Ammon's horn (tissue), 1 donor: ENCODE results near the gene BGLAP.

Experiments used
- DNase-seq: peaks from one replicate; pipeline ENCODE4 v3.0.0-alpha.2; 2016; ENCODE audit warnings: low spot score

Gene BGLAP

GRCh38 chr1:156226782-156227181 is 15.2 kb upstream of the BGLAP start:
- no peak for DNase-seq

GRCh38 chr1:156228501-156228900 is 13.5 kb upstream of the BGLAP start:
- DNase-seq = peak; percentile 49

GRCh38 chr1:156229809-156230472 is 12.0 kb upstream of the BGLAP start:
- no peak for DNase-seq

- no peak for DNase-seq
Observed at GRCh38 chr1:156230473-156230837, 11.5 kb upstream of the BGLAP start.

GRCh38 chr1:156232201-156232894 is 9.6 kb upstream of the BGLAP start:
- no peak for DNase-seq

- DNase-seq = no peak
Observed at GRCh38 chr1:156233426-156234127, 8.4 kb upstream of the BGLAP start.

GRCh38 chr1:156236164-156236563 is 5.8 kb upstream of the BGLAP start:
- no peak for DNase-seq

GRCh38 chr1:156238248-156238647 is 3.7 kb upstream of the BGLAP start:
- DNase-seq = no peak

- DNase-seq = no peak
Observed at GRCh38 chr1:156241311-156241811, 623 bp upstream of the BGLAP start.

- no peak for DNase-seq
Observed at GRCh38 chr1:156242738-156243137, 754 bp downstream of the BGLAP start.

GRCh38 chr1:156244126-156244525 is 2.1 kb downstream of the BGLAP start:
- no peak for DNase-seq

GRCh38 chr1:156244712-156245111 is 2.7 kb downstream of the BGLAP start:
- no peak for DNase-seq

GRCh38 chr1:156245451-156246232 is 3.7 kb downstream of the BGLAP start:
- DNase-seq = no peak

- no peak for DNase-seq
Observed at GRCh38 chr1:156246241-156246780, 4.3 kb downstream of the BGLAP start.

GRCh38 chr1:156246781-156247459 is 4.9 kb downstream of the BGLAP start:
- peak; percentile 57 for DNase-seq

- DNase-seq = peak; percentile 98
Observed at GRCh38 chr1:156247460-156248322, 5.7 kb downstream of the BGLAP start, which contains the start of gene PAQR6. PAQR6 (minus strand) TSS chr1:156248056; CDS start chr1:156246731, 1,325 bp downstream.

GRCh38 chr1:156248323-156248683 is 6.3 kb downstream of the BGLAP start:
- DNase-seq = no peak

- DNase-seq = no peak
Observed at GRCh38 chr1:156249593-156249992, 7.6 kb downstream of the BGLAP start.

- DNase-seq = peak; percentile 52
Observed at GRCh38 chr1:156251527-156251926, 9.5 kb downstream of the BGLAP start.

GRCh38 chr1:156253634-156254033 is 11.7 kb downstream of the BGLAP start:
- DNase-seq = no peak
